Stimulated activated naive CD4-positive, alpha-beta T cell (primary cell): ENCODE measurements around the gene ZNF276.
A peak's percentile ranks its signal among the peaks of the same experiment; 100 is the strongest.
"Not testable (repeated sequence)": the region's sequence is repeated elsewhere in the genome, so short reads cannot be mapped to it uniquely, and the experiment has no call there.

Experiments used
- DNase-seq, 6 experiments: peaks; one replicate each; lab custom pipeline; 2025; lab: John Stamatoyannopoulos, UW

Gene ZNF276

DNA sequence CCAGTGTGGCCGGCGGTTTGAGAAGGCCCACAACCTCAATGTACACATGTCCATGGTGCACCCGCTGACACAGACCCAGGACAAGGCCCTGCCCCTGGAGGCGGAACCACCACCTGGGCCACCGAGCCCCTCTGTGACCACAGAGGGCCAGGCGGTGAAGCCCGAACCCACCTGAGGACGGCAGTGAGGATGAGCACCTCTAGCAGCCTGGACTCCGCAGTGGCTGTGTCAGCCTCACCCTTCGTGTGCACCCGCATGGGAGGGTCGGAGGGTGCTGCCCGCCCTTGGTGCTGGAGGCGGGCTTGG lies 16.7 kb downstream of the ZNF276 start:
- no peak for DNase-seq

DNA sequence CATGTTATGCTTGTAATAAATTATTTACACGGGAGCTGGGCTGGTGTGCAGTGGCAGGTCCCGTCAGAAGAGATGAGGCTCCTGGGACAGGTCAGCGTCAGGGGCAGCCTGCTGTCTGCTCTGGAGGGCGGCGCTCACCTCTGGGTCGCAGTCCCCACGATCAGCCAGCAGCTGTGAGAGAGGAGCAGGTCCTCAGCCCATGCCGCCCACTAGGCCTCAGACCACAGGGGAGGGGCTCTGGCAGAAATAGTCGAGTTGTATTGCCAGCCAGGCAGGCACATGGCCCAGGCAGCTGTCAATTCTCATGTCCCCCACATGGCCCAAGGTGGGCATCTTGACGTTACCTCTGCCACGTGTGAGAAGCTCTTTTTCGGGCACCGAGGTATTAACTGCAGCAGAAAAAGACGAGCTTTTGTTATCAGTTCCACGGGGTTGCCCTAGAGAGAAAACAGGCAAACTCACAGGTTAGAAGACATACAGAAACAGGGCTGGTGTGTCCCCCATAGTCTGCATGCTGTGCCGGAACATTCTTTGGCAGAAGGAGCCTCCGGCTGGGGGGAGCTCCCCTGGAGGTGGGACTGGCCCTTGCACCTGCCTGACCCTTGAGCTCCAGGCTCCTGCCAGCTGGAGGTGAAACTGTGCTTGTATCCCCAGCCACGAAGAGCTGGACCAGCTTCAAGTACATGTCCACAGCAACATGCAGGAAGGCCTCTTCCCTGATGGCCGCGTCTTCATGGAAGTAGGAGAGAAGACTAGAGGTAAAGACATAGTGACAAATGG lies 17.4 kb downstream of the ZNF276 start:
- no peak for DNase-seq

DNA sequence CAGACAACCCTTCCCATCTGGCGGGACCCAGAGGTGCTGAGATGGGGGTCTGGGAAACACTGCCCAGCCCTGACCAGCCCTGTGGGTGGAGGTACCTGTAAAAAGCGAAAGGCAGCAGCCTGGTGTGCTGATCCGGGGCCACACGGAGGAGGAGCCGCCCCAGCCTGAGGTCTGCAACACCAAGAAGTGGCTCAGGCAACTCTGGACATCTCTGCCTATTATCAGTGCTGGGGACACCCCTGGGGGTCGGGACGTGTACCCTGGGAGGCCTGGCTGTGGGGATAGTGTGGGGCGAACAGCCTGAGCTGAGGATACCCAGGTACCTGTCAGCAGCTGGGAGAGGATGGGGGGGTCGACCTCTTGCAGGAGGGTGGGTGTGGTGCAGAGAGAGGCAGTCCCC lies 18.0 kb downstream of the ZNF276 start:
- DNase-seq: no peak

DNA sequence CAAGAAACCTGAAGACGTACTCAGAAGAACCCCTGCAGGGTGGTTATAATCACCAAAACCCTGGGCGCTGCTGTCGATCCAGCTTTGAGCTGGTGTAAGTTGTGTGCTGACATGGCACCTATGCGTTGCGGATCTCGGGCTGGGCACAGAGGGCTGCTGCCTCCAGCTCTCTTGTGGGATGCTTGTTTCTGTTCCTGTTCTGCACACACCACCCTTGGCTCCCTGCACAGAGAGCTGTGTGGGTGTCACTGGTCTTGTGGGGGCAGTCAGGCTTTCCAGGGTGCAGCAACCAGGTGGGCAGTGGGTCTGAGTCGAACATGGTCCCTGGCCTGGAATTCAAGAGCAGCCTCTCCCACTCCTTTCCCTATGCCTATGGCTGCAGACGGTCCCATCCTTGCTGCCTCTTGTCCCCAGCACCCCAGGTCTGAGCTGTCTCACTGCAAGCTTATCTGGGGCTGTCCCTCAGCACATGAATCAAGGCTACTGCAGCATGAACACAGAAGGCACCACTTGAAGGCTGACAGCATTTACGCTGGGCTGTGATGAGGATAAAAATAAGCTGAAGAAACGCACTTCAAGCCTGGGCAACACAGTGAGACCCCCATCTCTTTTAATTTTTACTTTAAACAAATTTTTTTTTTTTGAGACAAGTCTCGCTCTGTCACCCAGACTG lies 20.1 kb downstream of the ZNF276 start:
- DNase-seq: no peak

DNA sequence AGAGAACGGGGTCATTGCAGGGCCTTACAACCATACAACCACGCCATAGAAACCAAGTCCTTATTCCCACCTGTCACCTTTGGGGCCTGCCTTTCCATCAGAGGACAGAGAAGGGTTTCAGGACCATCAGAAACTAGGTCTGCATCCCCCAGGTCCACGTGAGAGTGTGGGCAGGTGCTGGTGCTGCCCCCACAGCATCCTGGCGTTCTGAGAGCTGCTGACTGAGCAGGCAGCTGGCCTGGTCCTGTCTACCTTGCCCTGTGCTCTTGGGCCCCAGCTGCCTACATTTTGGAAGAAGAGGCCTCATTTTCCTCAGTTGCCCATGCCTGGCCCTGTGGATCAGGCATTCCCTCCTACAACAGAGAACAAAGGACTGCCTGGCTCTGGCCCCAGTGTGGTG lies 21.6 kb downstream of the ZNF276 start:
- DNase-seq: no peak

DNA sequence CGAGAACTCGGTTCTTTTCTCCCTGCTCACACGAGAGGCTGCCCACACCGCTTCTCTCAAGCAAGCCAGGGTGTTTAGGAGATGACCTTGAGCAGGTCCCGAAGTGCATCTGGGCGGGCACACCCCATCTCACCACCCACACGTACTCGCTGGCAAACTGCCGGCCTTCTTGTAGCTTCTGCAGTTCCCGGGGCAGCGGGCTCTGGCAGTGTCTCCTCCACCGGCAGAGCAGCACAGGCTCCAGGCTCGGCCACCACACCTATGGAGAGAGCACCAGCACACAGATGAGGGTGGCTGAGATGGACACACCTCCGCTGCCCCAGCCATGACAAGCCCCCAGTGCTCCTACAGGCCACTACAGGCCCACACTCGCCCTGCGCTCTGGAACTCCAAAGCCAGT lies 23.5 kb downstream of the ZNF276 start:
- DNase-seq: no peak

DNA sequence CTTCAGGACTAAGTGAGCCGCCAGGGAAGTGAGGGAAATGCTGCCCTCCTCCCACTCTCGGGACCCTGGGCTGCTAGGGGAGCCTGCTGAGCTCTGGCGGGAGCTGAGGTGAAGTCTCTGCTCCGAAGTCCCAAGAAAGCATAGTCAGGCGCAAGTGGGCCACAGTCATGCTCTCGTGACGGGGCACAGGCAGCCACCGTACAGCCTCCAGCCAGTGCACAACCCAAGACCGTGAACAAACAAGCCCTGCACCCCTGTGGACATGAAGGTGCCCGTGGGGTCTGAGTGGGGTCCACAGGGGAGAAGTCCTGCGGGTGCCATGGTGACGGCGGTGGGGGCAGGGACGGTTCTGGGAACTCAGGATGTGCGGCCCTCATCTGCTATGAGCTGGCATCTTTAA lies 24.7 kb downstream of the ZNF276 start:
- DNase-seq: no peak

DNA sequence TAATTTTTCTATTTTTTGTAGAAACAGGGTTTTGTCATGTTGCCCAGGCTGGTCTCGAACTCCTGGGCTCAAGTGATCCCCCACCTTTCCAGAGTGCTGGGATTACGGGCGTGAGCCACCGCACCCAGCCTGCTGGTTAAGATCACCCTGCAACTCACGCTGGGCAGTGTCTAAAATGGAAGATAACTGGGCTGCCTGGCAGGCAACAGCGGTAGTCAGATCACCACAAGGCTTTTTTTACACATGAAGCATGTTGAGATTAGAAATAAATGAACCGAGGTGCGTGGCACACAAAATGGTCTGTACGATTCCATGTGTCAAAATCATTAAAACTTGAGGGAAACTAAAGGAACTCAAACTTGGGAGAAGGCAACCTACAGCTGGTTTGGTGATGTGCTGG lies 26.7 kb downstream of the ZNF276 start:
- DNase-seq: no peak

DNA sequence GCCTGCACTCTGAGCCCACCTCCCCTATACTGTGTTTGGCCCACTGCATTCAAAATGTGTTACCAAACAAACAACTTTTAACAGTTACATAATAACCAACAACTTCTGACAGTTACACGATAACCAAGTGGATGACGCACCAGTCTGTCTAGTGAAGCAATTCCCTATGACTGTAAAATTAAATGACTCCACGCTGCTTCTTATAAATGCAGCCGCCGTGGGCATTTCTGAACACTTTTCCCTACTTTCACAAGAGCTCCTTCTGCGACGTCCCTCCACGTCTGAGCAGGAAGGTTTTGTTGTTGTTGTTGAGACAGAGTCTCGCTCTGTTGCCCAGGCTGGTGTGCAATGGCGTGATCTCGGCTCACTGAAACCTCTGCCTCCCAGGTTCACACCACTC lies 27.6 kb downstream of the ZNF276 start:
- no peak for DNase-seq

DNA sequence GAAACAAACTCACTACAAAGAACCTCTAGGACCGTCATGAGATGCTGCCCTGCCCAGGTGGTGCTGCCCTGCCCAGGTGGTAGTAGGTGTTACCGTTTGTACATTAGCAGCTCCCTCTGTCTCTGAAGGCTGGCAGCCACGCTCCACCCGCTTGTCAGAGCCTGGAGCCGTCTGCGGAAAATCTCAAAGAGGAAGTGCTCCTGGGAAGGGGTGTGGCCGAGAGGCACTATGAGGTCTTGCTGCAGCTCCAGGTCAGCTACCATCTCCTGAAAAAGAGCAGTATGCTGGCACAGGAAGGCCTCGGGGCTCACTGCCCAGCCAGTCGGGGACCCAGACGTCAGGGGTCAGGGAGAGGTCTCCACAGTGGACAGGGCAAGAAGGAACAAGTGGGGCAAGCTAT lies 28.3 kb downstream of the ZNF276 start:
- DNase-seq: no peak

DNA sequence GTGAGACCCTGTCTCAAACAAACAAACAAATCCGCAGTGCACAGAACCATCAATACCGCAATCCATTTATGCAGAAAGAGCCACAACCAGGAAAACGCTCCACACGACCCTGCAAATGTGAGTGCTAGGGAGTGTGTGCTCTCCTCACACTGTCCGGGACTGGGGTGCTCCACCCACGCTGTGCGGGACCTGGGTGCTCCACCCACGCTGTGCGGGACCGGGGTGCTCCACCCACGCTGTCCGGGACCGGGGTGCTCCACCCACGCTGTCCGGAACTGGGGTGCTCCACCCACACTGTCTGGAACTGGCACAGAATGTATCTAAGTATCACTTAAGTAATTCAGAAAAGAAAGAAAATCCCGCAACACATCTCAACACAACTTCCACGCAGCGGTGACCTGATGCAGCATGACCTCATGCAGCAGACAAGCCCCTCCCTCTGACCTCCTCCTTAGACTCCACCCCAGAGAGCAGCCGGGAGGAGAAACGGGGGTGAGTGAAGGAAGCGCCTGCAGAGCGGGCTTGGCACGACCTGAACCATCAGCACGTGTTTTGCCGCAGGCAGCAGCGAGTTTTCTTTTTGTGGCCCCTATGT lies 38.5 kb downstream of the ZNF276 start:
- no peak for DNase-seq

DNA sequence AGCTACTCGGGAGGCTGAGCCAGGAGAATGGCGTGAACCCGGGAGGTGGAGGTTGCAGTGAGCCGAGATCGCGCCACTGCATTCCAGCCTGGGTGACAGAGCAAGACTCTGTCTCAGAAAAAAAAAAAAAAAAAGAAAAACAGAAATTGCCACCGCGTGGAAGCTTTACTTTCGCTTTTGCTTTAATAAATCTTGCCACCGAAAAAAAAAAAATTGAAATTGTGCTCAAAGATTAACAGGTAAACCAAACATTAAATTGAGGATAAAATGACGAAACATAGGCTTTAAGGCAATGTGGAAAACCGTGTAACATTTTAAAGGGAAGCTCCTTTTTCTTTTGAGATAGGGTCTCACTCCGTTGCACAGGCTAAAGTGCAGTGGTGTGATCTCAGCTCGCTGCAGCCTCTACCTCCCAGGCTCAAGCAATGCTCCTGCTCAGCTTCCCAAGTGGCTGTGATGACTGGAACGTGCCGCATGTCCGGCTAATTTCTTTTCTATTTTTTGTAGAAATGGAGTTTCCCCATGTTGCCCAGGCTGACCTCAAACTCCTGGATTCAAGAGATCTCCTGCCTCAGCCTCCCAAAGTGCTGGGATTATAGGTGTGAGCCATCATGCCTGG lies 40.1 kb downstream of the ZNF276 start:
- DNase-seq: peak in 3 of 6 experiments; percentile 27 to 58 (median 53)

DNA sequence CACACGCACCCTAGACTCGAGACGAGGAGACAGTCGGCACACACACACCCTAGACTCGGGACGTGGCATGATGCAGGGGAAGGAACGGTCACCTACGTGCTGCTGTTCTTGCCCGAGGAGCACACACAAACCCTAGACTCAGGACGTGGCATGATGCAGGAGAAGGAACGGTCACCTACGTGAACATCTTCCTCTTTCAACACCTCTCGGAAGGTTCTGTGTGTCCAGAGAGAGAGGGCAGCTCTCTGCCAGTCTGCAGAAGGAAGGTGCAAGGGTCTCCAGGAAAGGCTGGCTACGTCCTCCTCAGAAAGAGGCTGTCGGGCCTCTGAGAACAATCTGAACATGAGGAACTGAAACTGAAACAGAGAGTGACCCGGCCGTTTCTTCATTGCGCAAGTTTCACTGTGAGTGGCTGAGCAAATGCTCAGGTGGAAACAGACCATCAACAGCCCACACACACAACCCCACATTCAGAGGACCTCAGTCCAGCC lies 43.4 kb downstream of the ZNF276 start:
- DNase-seq: peak in 1 of 6 experiments; percentile 41

DNA sequence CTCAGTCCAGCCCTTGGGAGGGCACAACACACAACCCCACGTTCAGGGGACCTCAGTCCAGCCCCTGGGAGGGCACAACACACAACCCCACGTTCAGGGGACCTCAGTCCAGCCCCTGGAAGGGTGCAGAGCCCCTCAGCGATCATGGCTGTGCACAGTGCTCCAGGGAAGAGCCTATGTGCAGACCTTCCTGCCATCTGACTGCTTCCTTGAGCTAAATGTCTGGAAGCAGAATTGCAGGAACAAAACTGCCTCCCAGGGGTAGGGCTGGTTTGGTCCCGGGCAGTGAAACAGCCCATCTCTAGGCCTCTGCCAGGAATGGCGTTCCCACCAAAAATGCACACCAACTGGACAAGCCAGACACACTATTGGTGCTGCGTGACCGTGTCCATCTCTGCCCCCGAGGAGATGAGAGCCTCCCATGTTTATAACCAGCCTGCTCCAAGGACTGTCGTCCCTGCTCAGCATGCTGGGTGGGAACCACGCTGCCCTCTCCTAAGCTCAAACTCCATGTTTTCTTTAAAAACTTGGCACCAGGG lies 44.0 kb downstream of the ZNF276 start:
- DNase-seq: no peak

DNA sequence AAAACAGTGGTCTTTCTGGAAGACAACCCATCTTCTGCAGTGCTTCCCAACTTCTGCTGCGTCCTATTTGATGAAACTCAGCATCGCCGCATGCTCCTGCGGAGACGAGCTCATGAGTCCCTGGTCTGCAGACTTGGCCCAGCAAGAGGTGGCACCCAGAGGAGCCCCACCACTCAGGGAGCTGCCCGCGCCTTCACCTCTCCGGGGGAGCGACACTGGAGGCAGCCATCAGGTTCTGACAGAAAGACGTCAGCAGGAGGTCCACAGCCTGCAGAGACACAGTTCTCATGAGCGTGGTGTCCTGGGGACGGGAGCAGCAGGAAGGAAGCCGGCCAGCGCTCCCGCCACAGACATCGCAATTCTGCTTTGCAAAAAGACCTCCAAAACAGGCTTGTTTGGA lies 49.0 kb downstream of the ZNF276 start:
- DNase-seq: no peak

DNA sequence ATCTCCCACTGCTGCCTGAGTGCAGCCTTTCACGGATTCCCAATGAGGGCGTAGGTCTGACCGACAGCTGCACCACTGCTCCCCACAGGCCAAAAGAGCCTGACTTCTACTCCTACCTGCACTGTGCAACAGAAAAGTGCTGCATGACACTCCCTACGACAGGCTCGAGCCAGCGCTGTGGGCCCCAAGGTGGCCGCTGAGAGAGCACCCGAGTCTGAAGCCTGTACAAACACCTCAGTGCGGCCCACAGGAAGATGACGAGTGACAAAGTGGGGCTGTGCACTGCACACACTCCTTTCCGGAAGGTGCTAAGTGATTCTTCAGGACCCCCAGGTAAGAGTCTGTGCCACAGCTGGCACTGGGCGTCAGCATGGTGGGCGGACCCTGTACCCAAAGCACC lies 53.9 kb downstream of the ZNF276 start:
- DNase-seq: no peak

DNA sequence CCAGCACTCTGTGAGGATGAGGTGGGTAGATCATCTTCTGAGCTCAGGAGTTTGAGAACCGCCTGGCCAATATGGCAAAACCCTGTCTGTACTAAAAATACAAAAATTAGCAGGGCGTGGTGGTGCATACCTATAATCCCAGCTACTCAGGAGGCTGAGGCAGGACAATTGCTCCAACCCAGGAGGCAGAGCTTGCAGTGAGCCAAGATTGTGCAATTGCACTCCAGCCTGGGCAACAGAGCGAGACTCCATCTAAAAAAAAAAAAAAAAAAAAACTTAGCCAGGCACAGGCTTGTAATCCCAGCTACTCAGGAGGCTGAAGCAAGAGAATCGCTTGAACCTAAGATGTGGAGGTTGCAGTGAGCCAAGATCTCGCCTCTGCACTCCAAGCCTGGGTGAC lies 56.9 kb downstream of the ZNF276 start:
- not testable (repeated sequence) for DNase-seq

DNA sequence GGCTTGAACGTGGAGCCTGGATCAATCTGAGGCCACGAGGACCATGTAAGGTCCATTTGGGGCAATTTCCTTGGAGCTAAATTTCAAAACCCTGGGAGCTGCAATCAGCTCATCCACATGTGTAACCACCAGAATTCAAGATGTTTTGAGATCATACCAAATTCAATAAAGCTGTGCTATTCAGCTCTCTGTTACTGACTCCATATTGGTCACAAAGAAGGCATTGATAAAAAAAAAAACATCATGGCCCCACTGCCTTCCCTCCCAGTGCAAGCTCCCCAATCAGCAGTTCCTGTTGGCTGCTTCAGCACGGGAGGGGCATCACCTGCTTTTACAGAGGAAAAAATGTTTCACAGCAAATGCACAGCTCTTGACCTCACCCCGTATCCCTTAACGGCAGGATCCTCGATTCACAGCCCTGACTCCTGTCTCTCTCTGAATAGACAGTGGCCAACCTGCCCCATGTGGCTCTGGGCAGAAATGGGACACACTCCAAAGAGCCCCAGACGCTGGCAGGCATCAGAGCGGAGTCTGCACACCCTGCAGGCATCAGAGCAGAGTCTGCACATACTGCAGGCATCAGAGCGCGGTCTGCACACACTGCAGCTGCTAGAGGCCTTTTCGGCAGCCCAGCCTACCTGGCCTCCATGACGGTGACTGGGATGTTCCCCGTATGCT lies 58.0 kb downstream of the ZNF276 start:
- no peak for DNase-seq

DNA sequence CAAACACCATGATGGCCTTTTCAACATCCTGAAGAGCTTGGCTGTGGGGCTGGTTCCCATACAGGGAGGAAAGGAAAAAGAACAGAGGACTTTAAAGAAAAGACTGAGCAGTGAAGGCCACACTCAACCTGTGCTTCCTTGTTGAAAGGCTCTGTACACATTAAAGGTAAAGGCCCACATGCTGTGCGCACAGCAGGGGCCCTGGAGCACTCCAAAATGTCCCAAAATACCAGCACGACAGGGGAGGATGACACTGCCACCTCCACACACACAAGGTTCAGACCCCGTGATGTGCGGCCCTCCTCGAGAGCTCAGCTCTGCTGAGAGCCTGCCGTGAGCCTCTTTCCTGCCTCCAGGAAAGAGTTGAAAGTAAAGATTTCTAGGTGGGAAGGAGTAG lies 58.6 kb downstream of the ZNF276 start:
- no peak for DNase-seq

DNA sequence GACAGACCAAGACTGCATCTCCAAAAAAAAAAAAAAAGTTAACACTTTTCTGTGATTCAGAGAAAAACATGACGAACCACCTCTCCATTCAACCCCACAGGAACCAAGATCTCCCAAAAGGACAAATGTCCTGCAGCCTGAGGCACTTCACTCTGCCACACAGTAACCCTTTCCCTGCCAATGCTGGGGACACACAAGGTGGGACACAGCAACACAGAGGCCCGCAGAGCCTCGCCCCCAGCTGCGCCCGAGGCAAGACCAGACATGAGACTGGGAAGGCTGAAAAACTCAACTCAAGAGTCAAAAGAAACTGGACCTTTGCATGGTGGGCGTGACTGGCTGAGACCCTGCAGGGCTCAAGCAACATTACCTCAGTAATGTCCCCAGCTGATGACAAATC lies 61.2 kb downstream of the ZNF276 start:
- DNase-seq: no peak

DNA sequence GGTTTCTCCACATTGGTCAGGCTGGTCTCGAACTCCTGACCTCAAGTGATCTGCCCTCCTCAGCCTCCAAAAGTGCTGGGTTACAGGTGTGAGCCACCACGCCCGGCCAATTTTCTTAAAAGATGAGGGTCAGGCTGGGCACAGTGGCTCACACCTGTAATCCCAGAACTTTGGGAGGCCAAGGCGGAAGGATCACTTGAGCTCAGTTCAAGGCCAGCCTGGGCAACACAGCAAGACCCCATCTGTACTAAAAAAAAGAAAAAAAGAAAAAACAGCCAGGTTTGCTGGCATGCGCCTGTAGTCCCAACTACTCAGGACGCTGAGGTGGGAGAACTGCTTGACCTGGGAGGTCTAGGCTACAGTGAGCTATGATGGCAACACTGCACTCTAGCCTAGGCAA lies 62.6 kb downstream of the ZNF276 start:
- not testable (repeated sequence) for DNase-seq

DNA sequence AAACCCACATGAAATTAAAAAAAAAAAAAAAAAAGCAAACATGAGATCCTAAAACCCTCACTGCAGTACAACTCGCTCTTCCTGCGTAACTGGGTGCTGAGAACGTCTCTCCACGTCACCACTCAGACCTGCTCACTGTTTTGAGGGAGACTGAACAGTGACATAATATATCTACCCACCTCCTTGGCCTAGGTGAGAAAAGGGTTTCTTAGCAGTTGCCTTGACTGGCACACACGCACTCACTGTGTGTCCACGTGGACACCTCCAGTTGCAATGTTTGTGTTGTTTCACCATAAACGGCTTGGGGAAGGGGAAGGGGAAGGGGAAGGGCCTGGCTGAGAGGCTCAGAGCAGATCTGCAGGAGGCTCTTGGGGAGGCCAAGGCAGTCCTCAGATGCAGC lies 63.1 kb downstream of the ZNF276 start:
- no peak for DNase-seq
